Right lobe of liver (tissue), 6 donors: Measurements from ENCODE around the gene SNUPN. TPM values are rescaled to one million over a fixed set of nuclear protein-coding genes. Genes with fewer than 3 reads are reported as not detected.

Experiments
- ATAC-seq, 4 donors: fragments of 200-7000 bp; cut with Tn5 transposase; one replicate each; pipeline ENCODE4 v1.9.1; 2020; ENCODE audit warnings: mild to moderate bottlenecking in 4 of 4, moderate library complexity in 4 of 4
- DNase-seq, 3 donors: peaks; one replicate each; pipeline ENCODE4 v3.0.0-alpha.2; 2020
- H3K27ac ChIP-seq, 3 donors: fragments of 200-600 bp; one replicate each; pipeline ENCODE4 v1.8.0; 2022
- H3K27me3 ChIP-seq, 2 donors: fragments of 200-600 bp; one replicate each; pipeline ENCODE4 v1.8.0; 2022
- H3K36me3 ChIP-seq, 4 donors: fragments of 200-600 bp; sonication (generic) in 1 of 4; one replicate each; pipeline versions ENCODE4 v1.5.1 to v1.8.0; 2017 to 2022; ENCODE audit warnings: control low read depth in 1 of 4
- H3K4me1 ChIP-seq, 4 donors: fragments of 200-600 bp; sonication (generic) in 1 of 4; one replicate each; pipeline versions ENCODE4 v1.5.1 to v1.8.0; 2017 to 2022; ENCODE audit warnings: control low read depth in 1 of 4
- H3K4me3 ChIP-seq, 3 donors: fragments of 200-600 bp; one replicate each; pipeline ENCODE4 v1.8.0; 2022
- H3K9me3 ChIP-seq, 4 donors: fragments of 200-600 bp; sonication (generic) in 1 of 4; one replicate each; pipeline versions ENCODE4 v1.5.1 to v1.8.0; 2017 to 2022; ENCODE audit warnings: control low read depth in 1 of 4
- CTCF ChIP-seq, 4 donors: fragments of 200-600 bp in 3 of 4; fragments of 450-650 bp in 1 of 4; IDR thresholded peaks; one replicate each; pipeline versions ENCODE4 v1.5.1 to v1.8.0; 2016 to 2022; ENCODE audit warnings: antibody characterized with exemption in 4 of 4, mild to moderate bottlenecking in 2 of 4
- POLR2A ChIP-seq: fragments of 450-650 bp; IDR thresholded peaks from one replicate; pipeline ENCODE4 v1.6.1; 2017; ENCODE audit warnings: antibody characterized with exemption, mild to moderate bottlenecking
- WGBS: methylation state at CpG from one replicate; pipeline ENCODE4 v1.1.6; 2018; ENCODE audit warnings: low coverage, low lambda C conversion rate; ENCODE audit not compliant: insufficient coverage; ENCODE audit errors: missing lambda C conversion rate; 5-methylcytosine and 5-hydroxymethylcytosine counted together
- intact Hi-C, 2 donors: fragments of 100-400 bp; cut with DNase I; formaldehyde crosslinking; loops; one replicate each; pipeline versions ENCODE4 v1.11.2 to v1.14.1; 2022
- total RNA-seq, 6 experiments: library from RNA; depleted of rRNA in 2 of 6; stranded (reverse); fragments of >200 nt in 2 of 6; fragmentation: NEBNext Ultra II Directional in 3 of 6; extraction: Animal tissue kit (Norgen Biotek cat#: 25700) in 3 of 6; gene quantifications; one replicate each; pipeline versions ENCODE4 v1.1.0 to v1.2.4, GENCODE V29; 2016 to 2023
- donor health status: DM: no; HTN: yes; CAD: no.
- donor health status: DM: no; HTN: no; CAD: no.
- donor health status: DM: no; HTN: no; CAD: no.
- donor health status: DM: no; HTN: yes; CAD: no.
- donor health status: DM: no; HTN: yes; CAD: no.

Gene SNUPN
- total RNA-seq, 6 experiments from 2014 or later = 11.1 to 19.4 (median 13.3) TPM

GRCh38 chr15:75659928-75660645 is 34.6 kb upstream of the SNUPN start:
- Histone ChIP-seq H3K36me3 (peaks cover 0 to 9% (median 2%) of the 10 kb centered on the region in 4 donors), H3K27ac (peak overlapping the region in 1 of 3 donors; percentile 65), H3K27me3 (no peaks in the 10 kb centered on the region), H3K4me1 (peaks cover 0 to 30% (median 16%) of the 10 kb centered on the region in 4 donors), H3K4me3 (no peak overlapping the region), H3K9me3 (no peaks in the 10 kb centered on the region)
- ATAC-seq = no peak
- TF ChIP-seq CTCF (IDR thresholded peaks at IDR 0.05) = no peak
- no peak for TF ChIP-seq POLR2A
- intact Hi-C loops = no loop called here
- no peak for DNase-seq
- WGBS = 55% methylated on average over 7 of the region's 17 CpGs

DNA sequence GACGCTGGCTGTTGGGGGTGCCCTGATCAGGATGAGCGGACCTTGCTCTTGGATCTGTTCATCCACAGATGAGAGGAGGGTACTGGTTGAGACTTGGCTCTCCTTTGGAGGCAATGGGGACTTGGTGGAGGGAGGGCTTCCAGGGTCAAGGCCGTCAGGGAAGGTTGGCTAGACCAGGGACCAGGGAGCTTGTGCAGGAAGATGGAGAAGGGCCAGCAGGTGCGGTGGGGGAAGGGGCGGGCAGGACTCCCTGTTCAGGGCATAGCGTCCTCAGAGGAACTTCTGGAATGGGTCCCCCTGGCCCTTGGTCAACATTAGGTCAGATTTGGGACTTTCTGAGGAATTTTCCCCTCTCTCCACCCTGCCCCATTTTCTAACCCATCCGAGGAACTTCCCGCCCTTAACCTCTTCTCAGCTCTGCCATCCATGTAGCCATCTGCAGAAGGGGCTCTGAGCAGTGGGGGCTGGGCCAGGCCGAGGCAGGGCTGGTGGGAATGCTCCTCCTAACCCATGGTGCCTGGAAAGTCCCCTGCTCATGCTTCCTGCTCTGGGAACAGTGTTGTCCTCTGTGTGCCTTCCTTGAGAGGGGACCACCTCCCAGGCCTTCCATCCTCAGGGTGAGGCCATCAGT is 33.7 kb upstream of the SNUPN start:
- ATAC-seq (no peak), DNase-seq (no peak)
- Histone ChIP-seq H3K9me3 (no peaks in the 10 kb centered on the region), H3K4me1 (peaks cover 0 to 27% (median 15%) of the 10 kb centered on the region in 4 donors), H3K36me3 (peaks cover 0 to 9% (median 2%) of the 10 kb centered on the region in 4 donors), H3K27ac (no peak overlapping the region), H3K4me3 (no peak overlapping the region), H3K27me3 (no peaks in the 10 kb centered on the region)
- intact Hi-C loops = no loop called here
- 83% methylated on average over 3 of the region's 9 CpGs for WGBS
- no peak for TF ChIP-seq CTCF (IDR thresholded peaks at IDR 0.05)
- no peak for TF ChIP-seq POLR2A

DNA sequence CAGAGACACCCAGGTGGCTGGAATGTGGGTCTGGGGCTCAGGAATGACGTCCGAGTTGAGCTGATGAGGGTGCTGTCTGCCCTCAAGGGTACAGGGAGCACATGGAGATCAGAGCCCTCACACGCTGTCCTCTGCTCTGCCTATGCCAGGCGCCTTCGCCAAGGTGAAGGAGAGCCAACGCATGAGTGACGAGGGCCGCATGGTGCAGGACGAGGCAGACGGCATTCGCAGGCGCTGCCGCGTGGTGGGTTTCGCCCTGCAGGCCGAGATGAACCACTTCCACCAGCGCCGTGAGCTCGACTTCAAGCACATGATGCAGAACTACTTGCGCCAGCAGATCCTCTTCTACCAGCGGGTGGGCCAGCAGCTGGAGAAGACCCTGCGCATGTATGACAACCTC is 31.3 kb upstream of the SNUPN start:
- H3K36me3 ChIP-seq = peaks cover 0 to 9% (median 2%) of the 10 kb centered on the region in 4 donors
- TF ChIP-seq CTCF (IDR thresholded peaks at IDR 0.05) = no peak
- TF ChIP-seq POLR2A = no peak
- H3K27me3 ChIP-seq = no peaks in the 10 kb centered on the region
- H3K4me3 ChIP-seq = no peak overlapping the region
- no CpG with 5 or more reads among the region's 22 CpGs for WGBS
- no peak overlapping the region for H3K27ac ChIP-seq
- ATAC-seq = no peak
- intact Hi-C loops = no loop called here
- H3K9me3 ChIP-seq = no peaks in the 10 kb centered on the region
- DNase-seq = no peak
- peaks cover 0 to 20% (median 7%) of the 10 kb centered on the region in 4 donors for H3K4me1 ChIP-seq

DNA sequence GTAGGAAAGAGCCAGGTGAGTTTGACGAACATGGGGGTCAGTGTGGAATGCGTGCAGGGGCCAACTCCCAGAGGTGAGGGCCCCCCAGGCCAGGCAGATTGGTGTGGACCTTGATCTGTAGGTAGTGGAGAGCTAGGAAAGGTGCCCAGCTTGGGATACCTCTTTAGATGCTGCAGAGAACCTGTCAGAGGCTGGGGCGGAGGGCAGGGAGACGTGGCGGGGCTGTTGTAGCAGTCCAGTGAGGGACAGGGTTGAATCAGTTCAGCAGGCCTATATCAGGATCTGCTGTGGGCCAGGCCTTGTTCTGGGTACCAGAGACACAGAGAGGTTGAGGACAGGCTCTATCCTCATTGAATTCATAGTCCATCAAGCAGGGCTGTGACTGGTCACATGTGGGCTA is 30.8 kb upstream of the SNUPN start:
- ATAC-seq = no peak
- Histone ChIP-seq H3K4me3 (no peak overlapping the region), H3K36me3 (peaks cover 0 to 9% (median 2%) of the 10 kb centered on the region in 4 donors), H3K4me1 (peaks cover 0 to 20% (median 7%) of the 10 kb centered on the region in 4 donors), H3K27me3 (no peaks in the 10 kb centered on the region), H3K27ac (no peak overlapping the region), H3K9me3 (no peaks in the 10 kb centered on the region)
- TF ChIP-seq POLR2A (no peak), CTCF (IDR thresholded peaks at IDR 0.05) (no peak)
- WGBS = 100% methylated on average over 2 of the region's 5 CpGs
- intact Hi-C loops = no loop called here
- DNase-seq = no peak
